Measurements from ENCODE around the gene SPNS3. TPM values are rescaled to one million over a fixed set of nuclear protein-coding genes. Genes with fewer than 3 reads are reported as not detected.

SPNS3 gene
- total RNA-seq, 1 experiment from 2014 or later, result 0.64 TPM

DNA sequence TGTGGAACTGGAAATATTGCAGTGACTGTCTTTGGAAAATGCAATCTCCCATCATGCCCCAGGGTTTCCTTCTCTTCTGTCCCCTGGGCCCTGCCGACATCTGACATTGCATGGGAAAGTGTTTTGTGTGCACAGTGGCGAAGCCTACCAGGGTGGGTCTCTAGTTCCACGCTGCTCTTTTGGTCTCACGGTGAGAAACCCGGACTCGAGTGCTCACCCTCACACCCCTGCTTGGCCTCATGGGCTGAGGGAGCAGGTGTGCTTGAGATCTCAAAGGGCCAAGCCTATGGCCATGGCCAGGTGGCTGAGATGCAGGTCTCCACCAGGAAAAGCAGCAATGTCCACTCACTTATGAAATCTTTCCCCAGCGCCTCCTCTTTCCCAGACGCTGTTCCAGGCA is 32.0 kb downstream of the SPNS3 start:
- DNase-seq (ENCODE audit: low read depth), result no peak

DNA sequence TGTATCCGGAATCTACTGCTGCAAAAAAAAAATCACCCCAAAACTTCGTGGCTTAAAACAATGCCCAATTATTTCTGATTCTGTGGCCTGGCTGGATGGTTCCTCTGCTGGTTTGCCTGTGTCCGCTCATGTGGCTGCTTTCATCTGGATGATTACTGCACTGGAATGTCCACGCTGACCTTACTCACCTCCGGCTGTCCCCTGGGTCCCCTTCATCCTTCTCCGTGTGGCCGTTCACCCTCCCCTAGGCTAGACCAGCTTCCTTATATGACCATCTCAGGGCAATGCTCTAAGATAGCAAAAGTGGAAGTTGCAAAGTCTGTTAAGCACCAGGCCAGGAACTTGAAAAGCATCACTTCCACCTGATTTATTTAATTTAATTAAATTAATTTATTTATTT is 33.5 kb downstream of the SPNS3 start:
- DNase-seq (ENCODE audit: low read depth), result no peak

DNA sequence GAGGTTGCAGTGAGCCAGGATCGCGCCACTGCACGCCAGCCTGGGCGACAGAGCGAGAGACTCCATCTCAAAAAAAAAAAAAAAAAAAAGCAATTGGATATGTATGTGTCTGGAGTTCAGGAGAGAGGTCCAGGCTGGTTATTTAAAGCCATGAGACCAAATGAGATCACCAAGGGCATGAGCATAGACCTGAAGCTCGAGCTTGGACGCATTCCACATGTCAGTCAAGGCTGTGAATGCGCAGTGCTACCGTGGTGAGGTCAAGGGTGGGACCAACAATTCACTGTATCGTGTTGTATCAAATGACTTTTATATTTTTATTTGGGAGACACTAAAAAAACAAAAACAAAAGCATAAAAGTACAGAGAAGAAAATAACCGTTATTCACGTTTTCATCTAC is 35.8 kb downstream of the SPNS3 start:
- no peak for DNase-seq (ENCODE audit: low read depth)

DNA sequence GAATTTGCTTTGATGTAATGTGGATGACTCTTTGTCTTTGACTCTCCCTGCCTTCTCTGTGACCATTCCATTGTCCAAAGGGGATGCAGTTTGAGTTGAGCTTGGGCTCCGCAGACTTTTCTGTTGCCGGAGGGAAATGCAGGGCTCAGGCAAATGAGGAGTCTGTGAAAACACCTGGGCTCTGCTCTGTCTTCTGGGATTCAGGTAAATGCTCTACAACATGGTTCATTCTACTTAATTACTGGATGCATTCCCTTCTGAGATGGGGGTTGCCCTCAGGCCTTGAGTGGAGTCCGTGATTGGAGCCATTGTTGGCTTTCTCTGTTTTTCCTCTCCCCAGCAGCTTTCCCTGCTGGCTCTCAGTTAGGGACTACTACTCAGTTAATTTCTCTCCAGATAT is 38.5 kb downstream of the SPNS3 start:
- no peak for DNase-seq (ENCODE audit: low read depth)

DNA sequence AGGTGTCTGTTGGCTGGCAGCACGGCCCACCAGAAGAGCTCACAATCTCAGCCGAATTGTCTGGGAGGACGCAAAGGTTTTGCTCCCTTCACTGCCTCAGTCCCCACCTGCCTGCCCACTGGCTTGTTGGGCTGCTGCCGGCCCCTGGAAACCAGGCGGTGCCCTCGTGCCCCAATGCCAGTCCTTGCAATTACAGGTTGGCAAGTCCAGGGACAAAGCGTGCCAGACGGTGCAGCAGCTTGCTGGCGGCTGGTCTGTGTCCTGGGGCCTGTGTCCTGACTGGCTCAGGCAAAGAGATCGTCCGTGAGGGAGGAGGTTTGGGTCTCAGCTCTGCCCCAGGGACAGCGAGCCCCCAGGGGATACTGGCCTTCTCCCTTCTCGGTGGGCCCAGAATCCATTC is 40.4 kb downstream of the SPNS3 start:
- no peak for DNase-seq (ENCODE audit: low read depth)

DNA sequence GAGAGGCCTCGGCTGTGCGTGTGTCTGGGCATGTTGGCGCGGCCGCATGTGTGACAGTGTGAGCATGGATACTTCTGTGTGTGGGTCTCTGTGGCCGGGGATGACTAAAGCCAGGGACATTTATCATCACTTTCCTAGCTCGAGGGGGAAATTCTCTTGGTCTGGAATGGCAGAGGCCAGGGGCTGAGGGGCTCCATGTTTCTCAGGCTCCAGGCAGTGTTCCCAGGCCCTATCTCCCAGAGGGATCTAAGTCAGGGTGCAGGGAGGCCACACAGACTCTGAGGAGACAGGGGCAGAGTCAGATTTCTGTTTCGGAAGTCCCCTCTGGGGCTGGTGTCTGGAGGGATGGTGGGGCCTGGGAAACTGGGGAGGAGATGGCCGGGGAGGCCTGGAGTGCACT is 41.3 kb downstream of the SPNS3 start:
- DNase-seq (ENCODE audit: low read depth), result no peak

DNA sequence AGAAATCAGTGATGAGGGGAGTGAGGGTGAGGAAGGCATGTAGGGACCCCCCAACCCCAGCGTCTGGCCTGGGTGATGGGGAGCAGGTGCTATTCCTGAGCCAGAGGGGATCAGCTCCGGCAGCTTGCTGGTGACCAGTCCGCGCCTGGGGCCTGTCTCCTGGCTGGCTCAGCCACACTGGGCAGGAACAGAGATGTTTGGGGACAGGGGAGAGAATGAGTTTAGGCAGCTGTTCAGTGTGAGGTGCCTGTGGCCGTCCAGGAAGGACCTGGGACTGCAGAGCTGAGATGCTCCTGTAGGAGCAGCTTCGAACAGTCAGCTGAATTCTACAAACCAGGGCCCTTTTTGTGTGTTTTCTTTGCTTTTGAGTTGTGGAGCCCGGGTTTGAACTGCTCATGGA is 41.7 kb downstream of the SPNS3 start:
- no peak for DNase-seq (ENCODE audit: low read depth)

DNA sequence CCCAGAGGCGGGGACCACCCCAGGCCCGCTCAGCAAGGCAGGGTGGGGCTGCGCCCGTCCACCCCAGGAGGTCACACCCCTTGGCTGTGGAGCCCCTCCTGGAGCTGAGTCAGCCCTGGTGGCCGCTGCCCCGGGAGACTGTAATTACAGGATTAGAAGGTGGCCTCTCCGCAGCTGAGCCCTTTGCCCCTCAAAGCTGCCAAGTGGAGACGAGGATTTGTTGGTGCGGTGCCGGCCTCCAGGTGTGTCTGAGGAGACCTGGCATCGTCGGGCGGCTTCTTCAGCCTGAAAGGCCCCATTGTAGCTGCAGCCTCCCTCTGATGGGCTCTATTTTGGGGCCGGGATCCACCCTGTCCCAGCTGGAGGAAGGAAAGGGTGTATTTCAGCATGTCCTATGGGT is 42.3 kb downstream of the SPNS3 start:
- DNase-seq (ENCODE audit: low read depth), result no peak

DNA sequence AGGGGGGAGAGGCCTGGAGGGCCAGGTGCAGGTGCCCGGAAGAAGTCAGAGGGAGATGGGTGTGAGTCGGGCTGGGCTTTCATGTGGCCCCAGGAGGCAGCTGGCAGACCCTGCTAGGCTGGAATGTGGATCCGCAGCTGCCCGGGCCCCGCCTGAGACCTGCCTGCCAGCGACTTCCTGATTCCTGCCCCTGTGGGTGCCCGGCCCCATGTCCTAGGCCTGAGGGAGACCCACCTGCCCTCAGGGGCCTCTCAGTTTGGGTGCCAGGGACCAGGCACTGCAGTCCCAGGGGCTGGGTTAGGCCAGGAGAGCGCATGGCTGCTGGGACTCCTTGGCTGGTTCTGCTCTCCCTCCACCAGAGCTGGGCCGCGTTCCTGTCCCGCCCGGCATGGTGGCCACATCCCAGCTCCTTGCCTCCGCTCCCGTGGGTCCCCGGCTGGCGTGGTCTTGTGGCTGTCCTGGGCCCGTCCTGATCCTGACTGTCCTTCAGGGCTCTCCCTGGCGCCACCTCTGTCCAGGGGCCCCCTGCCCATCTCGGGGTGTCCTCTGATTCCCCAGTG is 42.9 kb downstream of the SPNS3 start:
- no peak for DNase-seq (ENCODE audit: low read depth)

DNA sequence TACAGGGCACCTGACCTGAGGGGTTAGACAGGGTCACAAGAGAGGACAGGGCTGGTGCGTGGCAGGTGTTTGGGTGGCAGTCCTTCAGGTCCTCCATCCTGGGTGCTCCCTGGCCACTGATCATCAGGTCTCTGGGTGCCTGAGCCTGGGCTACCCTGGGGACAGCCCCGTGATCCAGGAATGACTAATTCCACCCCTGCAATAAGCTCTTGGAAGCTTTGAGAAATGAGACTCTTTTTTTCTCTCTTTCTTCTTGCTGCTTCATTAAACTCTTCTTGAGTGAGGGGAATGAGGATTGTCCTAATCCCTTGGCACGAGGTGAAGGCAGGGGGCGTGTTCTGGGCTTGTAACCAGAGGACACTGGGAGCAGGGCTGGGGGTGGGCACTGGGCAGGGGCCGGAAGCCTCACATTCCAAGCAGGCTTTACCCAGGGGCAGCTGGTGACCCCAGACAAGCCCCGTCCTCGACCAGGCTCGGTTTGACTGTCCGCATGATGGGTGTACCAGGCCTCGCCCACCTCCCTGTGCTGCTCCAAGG is 43.6 kb downstream of the SPNS3 start:
- no peak for DNase-seq (ENCODE audit: low read depth)

DNA sequence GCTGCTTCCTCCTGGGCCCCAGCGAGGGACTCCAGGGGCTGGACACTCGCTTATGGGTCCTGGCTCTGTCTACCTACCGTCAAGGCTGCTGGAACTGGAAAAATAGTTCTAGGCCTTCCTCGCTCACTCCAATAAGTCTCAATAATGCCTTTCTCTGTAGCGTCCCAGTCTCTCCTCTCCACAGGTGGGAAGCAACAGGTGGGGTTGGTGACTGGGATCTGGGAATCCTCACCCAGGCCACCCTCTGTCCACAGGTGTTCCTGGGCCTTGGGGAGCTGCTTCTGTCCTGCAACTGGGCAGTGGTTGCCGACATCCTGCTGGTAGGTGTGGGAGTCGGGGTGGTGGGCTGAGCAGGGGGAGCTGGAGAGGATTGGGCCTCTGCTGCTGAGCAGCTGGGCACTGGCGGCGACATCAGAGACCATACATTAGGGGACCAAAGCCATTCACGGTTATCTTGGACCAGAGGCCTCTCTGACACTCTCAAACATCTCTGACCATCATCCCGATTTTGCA is 44.6 kb downstream of the SPNS3 start:
- no peak for DNase-seq (ENCODE audit: low read depth)

DNA sequence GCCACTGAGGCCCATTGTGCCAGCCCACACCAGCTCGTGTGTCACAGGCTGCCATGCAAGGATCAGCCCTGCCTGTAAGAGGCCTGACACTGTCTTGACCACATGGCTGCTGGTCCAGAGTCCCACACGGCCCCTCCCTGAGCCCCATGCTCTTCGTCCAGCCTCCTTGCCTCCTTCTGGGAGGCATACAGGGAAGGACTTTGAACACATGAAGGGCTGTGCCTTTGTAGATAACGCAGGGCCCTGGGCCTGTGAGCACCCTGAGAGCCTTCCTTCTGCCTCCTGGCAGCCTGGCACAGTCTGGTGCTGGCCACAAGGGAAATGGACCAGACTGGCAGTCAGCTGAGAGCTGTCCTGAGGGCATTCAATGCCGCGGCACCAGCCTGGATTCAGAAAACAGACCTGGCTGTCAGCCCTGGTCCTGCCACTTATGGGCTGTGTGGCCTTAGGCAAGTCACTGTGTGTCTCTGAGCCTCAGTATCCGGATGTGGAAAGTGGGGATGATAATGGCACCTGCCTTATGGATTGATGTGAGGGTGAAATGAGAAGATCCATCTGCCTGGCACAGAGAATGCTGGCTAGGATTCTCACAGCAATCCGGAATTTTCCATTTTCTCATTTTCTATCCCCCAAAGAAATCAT is 45.7 kb downstream of the SPNS3 start:
- DNase-seq (ENCODE audit: low read depth), result no peak

DNA sequence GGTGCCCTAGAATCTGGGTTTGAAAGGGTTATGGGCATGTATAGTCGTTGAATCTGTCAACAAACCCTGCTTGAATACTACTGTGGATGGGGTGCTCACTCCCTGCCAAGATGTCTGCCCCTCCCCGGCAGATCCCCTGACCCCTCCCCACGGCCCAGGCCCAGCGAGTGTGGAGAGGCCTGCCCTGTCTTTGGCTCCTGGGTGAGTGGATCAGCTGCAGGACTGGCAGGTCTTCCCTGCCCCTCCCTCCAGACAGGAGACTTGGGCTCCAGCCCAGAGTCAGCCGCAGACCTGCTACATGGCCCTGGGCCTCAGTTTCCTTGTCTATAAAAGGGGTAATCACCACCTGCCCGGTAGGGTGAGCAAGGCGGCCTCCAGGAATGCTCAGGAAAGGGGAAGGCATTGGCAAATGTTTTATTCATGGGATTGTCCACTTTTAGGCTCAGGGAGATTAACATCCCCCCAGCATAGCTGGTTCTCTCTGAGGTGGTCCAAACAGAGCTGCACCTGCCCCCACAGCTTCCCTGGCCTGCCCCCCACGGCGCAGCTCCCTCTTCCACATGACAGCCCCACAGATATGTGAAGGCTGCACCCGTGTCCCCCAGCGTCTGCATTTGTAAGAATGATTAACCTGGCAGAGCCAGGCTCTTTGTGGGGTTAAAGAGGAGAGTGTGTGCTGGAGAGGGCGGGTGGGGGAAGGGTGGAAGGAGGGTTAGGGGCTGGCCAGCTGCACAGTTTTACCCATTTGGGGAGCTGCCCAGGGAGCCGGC is 46.4 kb downstream of the SPNS3 start:
- no peak for DNase-seq (ENCODE audit: low read depth)

DNA sequence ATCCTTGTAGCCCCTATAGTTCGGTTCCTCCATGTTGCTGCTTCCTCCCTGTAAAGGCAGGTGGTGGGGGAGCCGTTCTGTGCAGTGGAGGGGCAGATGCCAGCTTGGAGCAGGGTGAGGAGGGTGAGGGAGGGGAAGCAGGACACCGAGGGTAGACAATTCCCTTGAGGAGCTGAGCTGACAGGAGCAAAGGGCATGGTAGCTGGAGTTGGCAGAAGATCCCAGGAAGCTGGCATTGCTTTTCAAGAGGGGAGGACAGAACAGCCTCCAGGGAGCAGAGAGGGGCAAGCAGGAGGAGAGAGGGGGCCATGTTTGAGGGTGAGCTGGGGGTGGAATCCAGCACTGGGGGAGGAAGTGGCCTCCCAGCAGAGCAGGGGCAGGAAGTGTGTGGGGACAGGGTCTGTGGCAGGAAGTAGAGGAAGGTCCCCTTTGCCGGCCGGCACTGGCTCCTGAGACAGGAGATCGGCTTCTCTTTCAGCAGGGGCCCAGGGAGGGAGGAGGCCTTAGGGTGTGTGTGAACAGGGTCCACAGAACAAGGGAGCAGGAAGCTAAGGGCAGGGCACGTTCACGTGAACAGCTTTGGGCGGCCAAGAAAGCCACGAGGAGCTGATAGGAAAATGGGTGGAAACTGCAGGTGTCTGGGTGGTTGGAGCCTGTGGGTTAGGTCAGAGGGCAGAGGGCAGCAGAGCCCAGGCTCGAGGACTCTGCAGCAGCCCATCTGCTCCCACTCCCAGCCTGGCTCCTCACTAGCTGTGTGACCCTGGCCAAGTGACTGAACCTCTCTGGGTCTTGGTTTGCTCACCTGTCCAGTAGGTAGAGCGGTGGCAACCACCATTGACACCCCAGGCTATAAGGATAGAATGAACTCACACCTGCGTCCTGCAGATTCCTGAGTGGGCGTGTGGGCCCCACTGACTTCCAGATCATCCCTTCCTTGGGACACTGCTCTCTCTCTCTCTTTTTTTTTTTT is 47.5 kb downstream of the SPNS3 start:
- DNase-seq (ENCODE audit: low read depth), result no peak

DNA sequence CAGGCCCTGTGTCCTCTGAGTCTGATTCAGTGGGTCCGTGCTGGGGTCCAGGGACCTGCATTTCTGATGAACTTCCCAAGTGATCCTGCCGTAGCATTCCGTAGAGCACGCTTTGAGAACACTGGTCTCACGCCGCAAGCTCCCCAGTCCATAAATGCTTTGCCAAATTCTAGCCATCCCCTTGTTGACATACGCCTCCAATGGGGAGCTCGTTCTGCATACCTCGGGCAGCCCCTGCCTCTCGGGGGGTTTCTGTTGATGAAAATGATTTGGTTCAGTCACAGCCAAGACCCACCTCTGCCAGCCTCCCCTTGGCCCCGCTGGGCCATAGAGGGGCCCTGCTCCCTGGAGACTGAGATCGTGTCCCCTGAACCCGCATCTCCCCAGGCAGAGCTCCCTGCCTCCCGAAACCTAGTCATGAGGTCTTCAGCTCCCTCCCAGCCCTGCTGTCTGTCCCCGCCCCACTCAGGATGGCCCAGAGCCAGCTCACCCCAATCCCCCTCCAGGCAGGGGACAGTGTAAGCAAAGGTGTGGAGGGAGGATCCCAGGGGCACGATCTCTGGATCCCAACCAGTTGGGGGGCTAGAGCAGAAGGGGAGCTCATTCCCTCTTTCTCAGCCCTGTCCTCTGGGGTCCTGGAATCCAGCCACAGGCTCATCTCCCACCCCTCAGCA is 48.7 kb downstream of the SPNS3 start:
- no peak for DNase-seq (ENCODE audit: low read depth)

DNA sequence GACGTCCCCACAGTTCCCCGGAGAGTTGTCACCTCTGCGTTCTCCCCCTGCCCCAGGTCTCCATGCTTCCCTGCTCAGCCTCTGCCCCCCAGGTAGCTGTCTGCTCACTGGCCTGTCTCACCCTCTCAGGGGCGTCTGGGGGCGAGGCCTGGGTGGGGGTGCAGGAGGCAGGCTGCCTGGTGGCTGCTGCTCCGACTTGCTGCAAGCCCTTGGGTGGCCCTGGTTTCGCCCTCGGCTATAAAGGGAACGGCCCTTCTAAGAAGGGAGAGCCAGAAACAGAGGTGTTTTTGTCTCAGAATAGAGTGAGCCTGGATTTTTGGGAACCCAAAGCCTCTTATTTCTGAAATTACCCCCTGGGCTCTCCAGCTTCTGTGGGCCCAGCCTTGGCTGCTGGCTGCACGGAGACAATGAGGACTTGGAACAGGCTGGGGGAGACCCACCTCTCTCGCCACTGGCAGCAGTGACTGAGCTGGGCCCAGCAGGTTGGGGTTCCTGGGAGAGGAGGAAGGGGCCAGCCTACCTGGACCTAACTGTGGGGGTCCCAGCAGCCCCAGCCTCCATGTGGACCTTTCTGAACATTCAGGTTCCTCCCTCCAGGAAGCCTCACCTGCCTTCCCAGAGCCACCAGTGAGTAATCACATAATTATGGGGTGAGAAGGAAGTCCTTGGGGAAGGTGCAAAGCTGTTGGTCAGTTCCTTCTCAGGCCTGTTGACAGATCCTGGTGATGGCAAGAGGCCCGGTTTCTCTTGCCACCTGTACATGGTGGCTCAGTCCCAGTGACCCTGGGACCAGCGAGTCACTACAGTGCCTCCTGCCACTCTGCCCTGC is 49.5 kb downstream of the SPNS3 start:
- peak; percentile 50 for DNase-seq (ENCODE audit: low read depth)

DNA sequence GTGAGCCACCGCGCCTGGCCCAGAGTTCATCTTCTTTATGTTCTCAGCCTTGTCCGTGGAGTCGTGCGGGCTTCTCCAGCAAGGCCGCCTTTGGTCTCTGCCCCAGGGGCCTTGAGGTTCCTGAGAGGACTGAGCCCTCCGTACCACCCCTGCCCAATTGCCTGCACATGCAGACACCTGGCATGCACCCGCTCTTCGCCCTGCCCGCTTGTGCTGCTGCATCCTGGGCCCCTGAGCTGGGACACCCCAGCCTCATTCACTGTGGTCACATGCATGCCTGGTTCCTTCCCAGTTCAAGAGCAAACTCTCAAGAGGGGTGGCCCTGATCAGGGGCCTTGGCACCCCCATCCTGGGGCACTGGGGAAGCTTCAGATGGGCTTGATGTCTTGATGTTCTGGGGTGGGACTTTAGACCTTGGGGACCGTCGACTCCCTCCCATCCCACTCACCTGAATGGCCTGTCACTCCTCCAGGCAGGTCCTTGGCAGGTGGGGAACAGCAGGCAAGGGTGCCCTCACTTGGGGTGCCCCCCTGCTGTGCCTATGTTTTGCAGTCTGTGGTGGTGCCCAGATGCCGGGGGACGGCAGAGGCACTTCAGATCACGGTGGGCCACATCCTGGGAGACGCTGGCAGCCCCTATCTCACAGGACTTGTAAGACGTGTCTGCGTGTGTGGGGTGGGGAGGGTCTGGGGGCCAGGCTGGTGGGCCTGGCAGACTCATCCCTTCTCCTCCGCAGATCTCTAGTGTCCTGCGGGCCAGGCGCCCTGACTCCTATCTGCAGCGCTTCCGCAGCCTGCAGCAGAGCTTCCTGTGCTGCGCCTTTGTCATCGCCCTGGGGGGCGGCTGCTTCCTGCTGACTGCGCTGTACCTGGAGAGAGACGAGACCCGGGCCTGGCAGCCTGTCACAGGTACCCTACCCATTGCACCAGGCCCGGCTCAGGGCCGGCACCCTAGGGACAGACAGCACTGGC is 52.2 kb downstream of the SPNS3 start:
- DNase-seq (ENCODE audit: low read depth), result no peak

DNA sequence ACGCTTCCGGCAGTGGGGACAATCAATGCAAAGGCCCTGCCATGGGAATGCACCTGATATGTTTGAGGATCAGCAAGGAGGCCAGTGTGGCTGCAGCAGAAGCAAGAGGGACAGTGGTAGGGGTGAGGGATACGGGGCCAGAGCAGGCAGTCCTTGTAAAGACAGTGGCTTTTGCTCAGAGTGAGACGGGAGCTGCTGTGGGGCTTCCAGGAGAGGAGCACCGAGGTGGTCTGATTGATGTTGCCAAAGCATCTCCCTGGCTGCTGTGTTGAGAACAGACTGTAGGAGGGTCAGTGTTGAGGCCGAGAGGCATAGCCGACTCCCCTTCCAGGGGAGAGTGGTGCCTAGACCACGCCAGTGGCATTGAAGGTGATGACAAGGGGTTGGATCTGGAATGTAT is 53.6 kb downstream of the SPNS3 start:
- DNase-seq (ENCODE audit: low read depth), result no peak
